ENCODE data around the gene FBXW5. TPM values are rescaled to one million over a fixed set of nuclear protein-coding genes. Genes with fewer than 3 reads are reported as not detected.

The FBXW5 gene
- total and polyA plus RNA-seq, 4 donors = 56.6 to 118 (median 99.2) TPM

DNA sequence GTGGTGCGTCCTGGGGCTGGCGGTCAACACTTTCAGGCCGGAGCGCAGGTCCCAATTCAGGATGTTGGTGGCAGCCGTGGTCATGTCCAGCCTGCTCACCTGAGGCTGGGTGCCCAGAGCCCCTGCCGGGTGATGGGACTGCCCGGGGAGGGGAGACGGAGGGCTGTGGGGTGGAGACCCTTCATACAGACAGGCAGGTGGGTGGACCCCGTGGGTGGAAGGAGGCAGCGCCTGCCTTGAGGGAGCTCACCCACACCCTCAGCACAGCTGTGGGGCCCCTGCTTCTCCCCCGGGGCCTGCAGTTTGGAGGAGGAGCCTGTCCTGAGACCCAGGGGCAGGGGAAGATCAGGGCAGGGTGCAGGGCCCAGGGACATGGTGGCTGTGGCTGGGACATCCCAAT lies 25.8 kb upstream of the FBXW5 start:
- H3K36me3 ChIP-seq (ENCODE audit: control insufficient read depth in 4 of 4, insufficient read depth in 4 of 4, low read length in 4 of 4) = no peaks in the 10 kb centered on the region
- no peak for ATAC-seq (ENCODE audit: insufficient read depth, low FRiP score)
- DNase-seq = no peak
- H3K9ac ChIP-seq (ENCODE audit: insufficient read depth in 1 of 2, low read length in 2 of 2) = no peak overlapping the region
- no peaks in the 10 kb centered on the region for H3K9me3 ChIP-seq (ENCODE audit: control insufficient read depth in 4 of 4, insufficient read depth in 3 of 4, low read length in 3 of 4)
- TF ChIP-seq, protein P1, sequence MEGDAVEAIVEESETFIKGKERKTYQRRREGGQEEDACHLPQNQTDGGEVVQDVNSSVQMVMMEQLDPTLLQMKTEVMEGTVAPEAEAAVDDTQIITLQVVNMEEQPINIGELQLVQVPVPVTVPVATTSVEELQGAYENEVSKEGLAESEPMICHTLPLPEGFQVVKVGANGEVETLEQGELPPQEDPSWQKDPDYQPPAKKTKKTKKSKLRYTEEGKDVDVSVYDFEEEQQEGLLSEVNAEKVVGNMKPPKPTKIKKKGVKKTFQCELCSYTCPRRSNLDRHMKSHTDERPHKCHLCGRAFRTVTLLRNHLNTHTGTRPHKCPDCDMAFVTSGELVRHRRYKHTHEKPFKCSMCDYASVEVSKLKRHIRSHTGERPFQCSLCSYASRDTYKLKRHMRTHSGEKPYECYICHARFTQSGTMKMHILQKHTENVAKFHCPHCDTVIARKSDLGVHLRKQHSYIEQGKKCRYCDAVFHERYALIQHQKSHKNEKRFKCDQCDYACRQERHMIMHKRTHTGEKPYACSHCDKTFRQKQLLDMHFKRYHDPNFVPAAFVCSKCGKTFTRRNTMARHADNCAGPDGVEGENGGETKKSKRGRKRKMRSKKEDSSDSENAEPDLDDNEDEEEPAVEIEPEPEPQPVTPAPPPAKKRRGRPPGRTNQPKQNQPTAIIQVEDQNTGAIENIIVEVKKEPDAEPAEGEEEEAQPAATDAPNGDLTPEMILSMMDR (IDR thresholded peaks at IDR 0.05; ENCODE audit: control extremely low read depth, extremely low read depth) = no peak
- peaks cover 0 to 18% (median 5%) of the 10 kb centered on the region in 5 donors for H3K4me1 ChIP-seq (ENCODE audit: control insufficient read depth in 5 of 5, insufficient read depth in 5 of 5, low read length in 5 of 5)
- no peak overlapping the region for H3K27ac ChIP-seq (ENCODE audit: low read depth in 1 of 2, low read length in 1 of 2)
- no peaks in the 10 kb centered on the region for H3K27me3 ChIP-seq (ENCODE audit: control insufficient read depth in 3 of 3, insufficient read depth in 3 of 3, low read length in 2 of 3)
- WGBS, 2 donors = 80 to 90% methylated on average over 11 of the region's 11 CpGs
- H3K4me3 ChIP-seq = no peak overlapping the region

DNA sequence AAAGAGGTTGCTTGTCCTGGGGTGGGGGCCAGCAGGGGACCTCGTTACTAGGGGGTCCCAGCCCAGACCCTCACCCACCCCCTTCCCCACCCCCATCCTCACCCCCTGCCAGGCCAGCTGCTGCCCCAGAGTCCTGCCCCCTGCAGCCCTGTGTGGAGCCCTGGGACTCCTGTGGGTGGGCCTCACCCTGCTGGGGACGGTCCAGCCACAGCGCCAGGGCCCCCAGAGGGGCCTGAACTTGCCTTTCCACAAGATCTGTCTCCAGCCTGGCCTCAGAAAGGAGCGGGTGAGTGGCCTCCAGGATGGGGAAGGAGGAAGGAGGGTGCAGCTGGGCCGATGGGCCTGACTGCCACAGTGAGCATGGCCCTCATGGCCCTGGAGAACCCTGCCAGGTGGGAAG lies 25.2 kb upstream of the FBXW5 start:
- Histone ChIP-seq H3K27me3 (ENCODE audit: control insufficient read depth in 3 of 3, insufficient read depth in 3 of 3, low read length in 2 of 3) (no peaks in the 10 kb centered on the region), H3K9me3 (ENCODE audit: control insufficient read depth in 4 of 4, insufficient read depth in 3 of 4, low read length in 3 of 4) (no peaks in the 10 kb centered on the region), H3K4me3 (no peak overlapping the region), H3K9ac (ENCODE audit: insufficient read depth in 1 of 2, low read length in 2 of 2) (no peak overlapping the region), H3K36me3 (ENCODE audit: control insufficient read depth in 4 of 4, insufficient read depth in 4 of 4, low read length in 4 of 4) (no peaks in the 10 kb centered on the region), H3K4me1 (ENCODE audit: control insufficient read depth in 5 of 5, insufficient read depth in 5 of 5, low read length in 5 of 5) (peaks cover 0 to 18% (median 3%) of the 10 kb centered on the region in 5 donors), H3K27ac (ENCODE audit: low read depth in 1 of 2, low read length in 1 of 2) (no peak overlapping the region)
- TF ChIP-seq, protein P1 (IDR thresholded peaks at IDR 0.05; ENCODE audit: control extremely low read depth, extremely low read depth) = no peak
- WGBS, 2 donors = 74 to 83% methylated on average over 5 of the region's 5 CpGs
- no peak for ATAC-seq (ENCODE audit: insufficient read depth, low FRiP score)
- DNase-seq = no peak

DNA sequence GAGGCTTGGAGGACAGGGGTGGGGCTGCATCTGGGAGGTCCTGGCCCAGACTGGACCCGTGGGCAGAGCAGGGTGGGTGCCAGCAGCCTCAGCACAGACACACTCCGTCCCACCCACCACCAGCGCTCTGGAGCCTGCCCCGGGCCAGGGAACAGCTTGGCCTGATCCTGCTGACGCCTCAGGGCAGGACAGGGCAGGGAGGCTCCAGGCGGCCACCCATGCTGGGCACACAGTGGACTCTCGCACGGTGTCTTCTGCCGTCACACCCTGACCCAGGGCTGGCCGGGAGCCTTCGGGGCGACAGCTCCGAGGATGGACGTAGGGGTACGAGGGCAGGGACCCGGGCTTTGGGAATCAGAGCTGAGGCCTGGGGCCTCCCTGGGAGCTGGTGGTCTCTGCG lies 24.6 kb upstream of the FBXW5 start:
- TF ChIP-seq, protein P1 (IDR thresholded peaks at IDR 0.05; ENCODE audit: control extremely low read depth, extremely low read depth) = no peak
- no peaks in the 10 kb centered on the region for H3K36me3 ChIP-seq (ENCODE audit: control insufficient read depth in 4 of 4, insufficient read depth in 4 of 4, low read length in 4 of 4)

More for the DNA sequence above, 24.6 kb upstream of the FBXW5 start:
- DNase-seq (peak in 1 of 3 donors; percentile 49), ATAC-seq (ENCODE audit: insufficient read depth, low FRiP score) (no peak)
- H3K27ac ChIP-seq (ENCODE audit: low read depth in 1 of 2, low read length in 1 of 2) = no peak overlapping the region
- no peak overlapping the region for H3K9ac ChIP-seq (ENCODE audit: insufficient read depth in 1 of 2, low read length in 2 of 2)
- H3K27me3 ChIP-seq (ENCODE audit: control insufficient read depth in 3 of 3, insufficient read depth in 3 of 3, low read length in 2 of 3) = no peaks in the 10 kb centered on the region
- H3K4me3 ChIP-seq = no peak overlapping the region
- no peaks in the 10 kb centered on the region for H3K9me3 ChIP-seq (ENCODE audit: control insufficient read depth in 4 of 4, insufficient read depth in 3 of 4, low read length in 3 of 4)
- 78 to 94% methylated on average over 17 of the region's 17 CpGs for WGBS, 2 donors
- peaks cover 0 to 18% (median 5%) of the 10 kb centered on the region in 5 donors for H3K4me1 ChIP-seq (ENCODE audit: control insufficient read depth in 5 of 5, insufficient read depth in 5 of 5, low read length in 5 of 5)

All from lung (tissue), 12 donors.